ENCODE results near the gene SRRM5.

DNA sequence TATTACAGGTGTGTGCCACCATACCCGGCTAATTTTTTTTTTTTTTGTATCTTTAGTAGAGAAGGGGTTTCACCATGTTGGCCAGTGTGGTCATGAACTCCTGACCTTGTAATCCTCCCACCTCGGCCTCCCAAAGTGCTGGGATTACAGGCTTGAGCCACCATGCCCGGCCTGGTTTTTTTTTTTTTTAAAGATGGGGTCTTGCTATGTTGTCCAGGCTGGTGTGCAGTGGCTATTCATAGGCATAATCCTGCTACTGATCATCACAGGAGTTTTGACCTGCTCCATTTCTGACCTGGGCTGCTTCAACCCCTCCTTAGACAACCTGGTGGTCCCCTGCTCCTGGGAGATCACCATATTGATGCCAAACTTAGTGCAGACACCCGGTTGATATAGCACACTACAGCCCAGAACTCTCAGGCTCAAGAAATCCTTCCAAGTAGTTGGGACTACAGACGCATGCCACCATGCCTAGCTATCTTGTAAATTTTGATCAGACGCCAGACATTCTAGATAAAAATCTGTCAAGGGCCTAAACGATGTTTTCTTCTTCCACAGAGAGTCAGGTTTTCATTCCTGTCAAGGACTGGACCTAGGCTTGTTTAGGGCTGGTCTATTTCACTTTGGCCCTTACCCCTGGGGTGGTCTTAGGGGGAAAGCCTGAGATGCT is 48.5 kb downstream of the SRRM5 start:
- TF ChIP-seq, protein P1, sequence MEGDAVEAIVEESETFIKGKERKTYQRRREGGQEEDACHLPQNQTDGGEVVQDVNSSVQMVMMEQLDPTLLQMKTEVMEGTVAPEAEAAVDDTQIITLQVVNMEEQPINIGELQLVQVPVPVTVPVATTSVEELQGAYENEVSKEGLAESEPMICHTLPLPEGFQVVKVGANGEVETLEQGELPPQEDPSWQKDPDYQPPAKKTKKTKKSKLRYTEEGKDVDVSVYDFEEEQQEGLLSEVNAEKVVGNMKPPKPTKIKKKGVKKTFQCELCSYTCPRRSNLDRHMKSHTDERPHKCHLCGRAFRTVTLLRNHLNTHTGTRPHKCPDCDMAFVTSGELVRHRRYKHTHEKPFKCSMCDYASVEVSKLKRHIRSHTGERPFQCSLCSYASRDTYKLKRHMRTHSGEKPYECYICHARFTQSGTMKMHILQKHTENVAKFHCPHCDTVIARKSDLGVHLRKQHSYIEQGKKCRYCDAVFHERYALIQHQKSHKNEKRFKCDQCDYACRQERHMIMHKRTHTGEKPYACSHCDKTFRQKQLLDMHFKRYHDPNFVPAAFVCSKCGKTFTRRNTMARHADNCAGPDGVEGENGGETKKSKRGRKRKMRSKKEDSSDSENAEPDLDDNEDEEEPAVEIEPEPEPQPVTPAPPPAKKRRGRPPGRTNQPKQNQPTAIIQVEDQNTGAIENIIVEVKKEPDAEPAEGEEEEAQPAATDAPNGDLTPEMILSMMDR (IDR thresholded peaks at IDR 0.05) = no peak
- TF ChIP-seq POLR2A (IDR thresholded peaks at IDR 0.05) (no peak), POLR2AphosphoS5 (IDR thresholded peaks at IDR 0.05) (no peak), EP300 (IDR thresholded peaks at IDR 0.05) (no peak)

All from stomach (tissue), 4 donors.